A549 treated with ZK216348 at 1 μM for 4 hours (cell line): Measurements from ENCODE around the gene ZNF155. TPM values are rescaled to one million over a fixed set of nuclear protein-coding genes. Genes with fewer than 3 reads are reported as not detected.

Experiments
- total RNA-seq: library from RNA; stranded (reverse); fragments of 200-300 nt; extraction: Qiagen RNA extraction; gene quantifications from 5 replicates; pipeline ENCODE4 v1.2.3, GENCODE V29; 2022; ENCODE audit warnings: low read depth

The ZNF155 gene
- 2.7 to 3.4 TPM (median 3.1 TPM) in 5 replicates for total RNA-seq

GRCh38 chr19:43983912-43984686 lies at the start of gene ZNF155:
ZNF155 (plus strand) TSS chr19:43984188; CDS start chr19:43988544, 4,356 bp downstream.

GRCh38 chr19:43934985-43935708 lies 48.8 kb upstream of the ZNF155 start, which contains the start of gene ZNF45:
ZNF45 (minus strand) TSS chr19:43935282; CDS start chr19:43922185, 13,097 bp downstream.

GRCh38 chr19:43950834-43951645 lies 32.9 kb upstream of the ZNF155 start, which contains the start of gene ZNF221:
ZNF221 (plus strand) TSS chr19:43951228; CDS start chr19:43962727, 11,499 bp downstream.

GRCh38 chr19:44002566-44003460 lies 18.8 kb downstream of the ZNF155 start, which contains the start of gene ZNF230:
ZNF230 (plus strand) TSS chr19:44002957; CDS start chr19:44007079, 4,122 bp downstream.

GRCh38 chr19:44025217-44025936 lies 41.4 kb downstream of the ZNF155 start, which contains the start of gene ZNF222:
ZNF222 (plus strand) TSS chr19:44025379; CDS start chr19:44025437, 58 bp downstream.

Other genes starting within 250 kb of the ZNF155 start
- gene SMG9, start 229.2 kb upstream of the ZNF155 start, total RNA-seq = 47.2 to 77.9 TPM (median 65.8 TPM) in 5 replicates
- 37.9 to 63.2 TPM (median 55.9 TPM) in 5 replicates for gene KCNN4, start 203.2 kb upstream of the ZNF155 start, total RNA-seq
- 0.09 to 0.50 TPM (median 0.38 TPM) in 5 replicates for gene LYPD5, start 181.7 kb upstream of the ZNF155 start, total RNA-seq
- gene ZNF283, start 156.9 kb upstream of the ZNF155 start, total RNA-seq = 3.9 to 5.1 TPM (median 5.0 TPM) in 5 replicates
- 0.14 to 0.50 TPM (median 0.21 TPM) in 5 replicates for gene ZNF404, start 100.2 kb upstream of the ZNF155 start, total RNA-seq
- 9.1 to 12.6 TPM (median 10.9 TPM) in 5 replicates for gene ZNF45, start 48.9 kb upstream of the ZNF155 start, total RNA-seq
- 0.31 to 1.1 TPM (median 0.65 TPM) in 5 replicates for gene ZNF221, start 33.0 kb upstream of the ZNF155 start, total RNA-seq
- gene ZNF230, start 18.8 kb downstream of the ZNF155 start, total RNA-seq = 2.2 to 3.2 TPM (median 2.8 TPM) in 5 replicates
- gene ZNF222, start 41.2 kb downstream of the ZNF155 start, total RNA-seq = 3.0 to 4.6 TPM (median 4.2 TPM) in 5 replicates
- 1.7 to 3.4 TPM (median 2.8 TPM) in 5 replicates for gene ZNF223, start 67.8 kb downstream of the ZNF155 start, total RNA-seq
- 0.36 to 0.57 TPM (median 0.40 TPM) in 5 replicates for gene ZNF284, start 88.0 kb downstream of the ZNF155 start, total RNA-seq
- 9.0 to 11.9 TPM (median 10.6 TPM) in 5 replicates for gene ZNF224, start 110.2 kb downstream of the ZNF155 start, total RNA-seq
- gene ZNF225, start 129.2 kb downstream of the ZNF155 start, total RNA-seq = 2.6 to 5.2 TPM (median 2.9 TPM) in 5 replicates
- 1.6 to 3.0 TPM (median 2.6 TPM) in 5 replicates for gene ZNF234, start 157.4 kb downstream of the ZNF155 start, total RNA-seq
- gene ZNF226, start 180.9 kb downstream of the ZNF155 start, total RNA-seq = 18.9 to 29.1 TPM (median 22.7 TPM) in 5 replicates
- 9.3 to 15.1 TPM (median 10.5 TPM) in 5 replicates for gene ZNF227, start 228.3 kb downstream of the ZNF155 start, total RNA-seq